ENCODE measurements around the gene BANF2. TPM values are rescaled to one million over a fixed set of nuclear protein-coding genes. Genes with fewer than 3 reads are reported as not detected.

The BANF2 gene
- total and polyA plus RNA-seq, 12 donors: not detected

DNA sequence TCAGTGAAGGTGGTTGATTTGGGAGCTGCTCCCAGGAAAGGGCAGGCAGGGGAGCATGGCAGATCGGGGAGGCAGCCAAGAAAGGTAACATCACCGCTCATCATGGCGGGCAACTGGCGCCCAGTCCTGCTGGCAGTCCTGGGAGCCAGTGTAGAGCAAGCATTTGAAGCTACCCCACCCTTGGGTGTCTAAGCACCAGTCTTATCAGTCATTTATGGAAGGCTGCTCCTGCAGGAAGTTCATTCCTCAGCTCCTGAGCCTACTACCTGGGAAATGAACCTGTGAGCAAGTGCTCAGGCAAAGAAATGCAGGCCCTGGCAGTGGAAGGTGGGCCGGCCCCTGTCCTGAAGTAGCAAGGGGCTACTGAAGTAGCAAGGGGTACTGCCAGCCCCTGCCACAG lies 41.5 kb downstream of the BANF2 start:
- TF ChIP-seq CTCF (IDR thresholded peaks at IDR 0.05): no peak
- ATAC-seq (no peak), DNase-seq (no peak)
- Histone ChIP-seq H3K36me3 (no peaks in the 10 kb centered on the region), H3K9me3 (peaks cover 0 to 19% (median 0%) of the 10 kb centered on the region in 11 donors), H3K4me1 (no peaks in the 10 kb centered on the region), H3K27me3 (no peaks in the 10 kb centered on the region), H3K4me3 (no peak overlapping the region), H3K27ac (no peak overlapping the region)
- whole genome bisulfite sequencing, 2 donors: 94 to 96% methylated on average over 5 of the region's 5 CpGs
- intact Hi-C loops (cut with DNase I): no loop called here

DNA sequence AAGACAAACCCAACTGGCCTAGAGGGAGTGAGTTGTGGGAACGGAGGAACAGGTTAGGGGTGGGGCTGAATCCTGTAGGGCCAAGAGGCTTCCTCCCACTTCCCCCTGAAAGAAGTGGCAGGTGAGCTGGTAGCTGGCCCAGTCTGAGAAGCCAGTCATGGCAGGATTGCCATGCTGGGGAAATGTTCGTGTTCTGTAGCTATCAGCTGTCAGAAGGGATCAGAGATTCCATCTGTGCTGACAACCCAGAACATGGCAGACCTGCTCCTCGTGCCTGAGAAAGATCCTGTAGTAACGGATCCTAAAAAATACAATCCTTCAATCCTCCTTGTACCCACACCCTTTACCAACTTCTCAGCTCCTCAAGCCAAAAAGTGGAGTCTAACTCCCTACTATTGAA lies 43.0 kb downstream of the BANF2 start:
- no peak overlapping the region for H3K27ac ChIP-seq
- 64 to 76% methylated on average over 4 of the region's 4 CpGs for WGBS, 2 donors
- no peak overlapping the region for H3K4me3 ChIP-seq
- H3K36me3 ChIP-seq: no peaks in the 10 kb centered on the region
- intact Hi-C loops (cut with DNase I): no loop called here
- no peak for DNase-seq
- H3K27me3 ChIP-seq: no peaks in the 10 kb centered on the region
- peaks cover 0 to 11% (median 0%) of the 10 kb centered on the region in 11 donors for H3K9me3 ChIP-seq
- ATAC-seq: no peak
- H3K4me1 ChIP-seq: peaks cover 0 to 6% (median 0%) of the 10 kb centered on the region in 9 donors
- no peak for TF ChIP-seq CTCF (IDR thresholded peaks at IDR 0.05)

DNA sequence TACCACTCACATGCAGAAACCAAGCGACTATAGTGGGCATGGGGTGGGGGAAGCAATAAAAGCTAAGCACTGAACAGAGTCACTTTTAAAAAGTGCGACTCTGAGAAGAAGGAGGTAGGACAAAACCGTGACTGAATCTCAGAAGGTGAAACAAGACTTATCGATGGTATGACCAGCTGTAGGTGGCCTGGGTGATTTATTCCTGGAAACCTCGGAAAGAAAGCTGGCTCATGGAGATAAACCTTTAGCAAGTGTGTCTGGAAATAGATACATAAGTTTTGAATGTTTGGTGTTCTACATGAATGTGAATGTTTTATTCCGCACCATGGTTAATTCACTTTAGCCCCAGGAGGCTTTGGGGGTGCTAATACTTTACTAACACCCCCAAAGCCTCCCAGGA lies 43.9 kb downstream of the BANF2 start:
- DNase-seq: no peak
- intact Hi-C loops (cut with DNase I): no loop called here
- Histone ChIP-seq H3K4me1 (peaks cover 0 to 8% (median 0%) of the 10 kb centered on the region in 9 donors), H3K9me3 (peaks cover 0 to 2% (median 0%) of the 10 kb centered on the region in 11 donors), H3K36me3 (no peaks in the 10 kb centered on the region), H3K4me3 (no peak overlapping the region), H3K27ac (no peak overlapping the region), H3K27me3 (no peaks in the 10 kb centered on the region)
- 91 to 93% methylated on average over 6 of the region's 6 CpGs for WGBS, 2 donors
- TF ChIP-seq CTCF (IDR thresholded peaks at IDR 0.05): no peak
- ATAC-seq: no peak

- TF ChIP-seq CTCF (IDR thresholded peaks at IDR 0.05): no peak
- Histone ChIP-seq H3K36me3 (no peaks in the 10 kb centered on the region), H3K4me3 (no peak overlapping the region), H3K27ac (no peak overlapping the region), H3K9me3 (no peaks in the 10 kb centered on the region), H3K27me3 (no peaks in the 10 kb centered on the region), H3K4me1 (peaks cover 0 to 24% (median 16%) of the 10 kb centered on the region in 9 donors)
- DNase-seq (no peak), ATAC-seq (peak in 3 of 8 donors; percentile 27 to 82 (median 52))
- intact Hi-C loops (cut with DNase I): no loop called here
- 39 to 43% methylated on average over 4 of the region's 4 CpGs for WGBS, 2 donors
These were observed 47.7 kb downstream of the BANF2 start for GRCh38 chr20:17747431-17747846.
